CD4-positive, alpha-beta T cell treated with Interleukin-2 at 100 ng/mL for 4 hours (primary cell): ENCODE data around the gene LBR.
"Not testable (repeated sequence)": the region's sequence is repeated elsewhere in the genome, so short reads cannot be mapped to it uniquely, and the experiment has no call there.

Source experiments
- DNase-seq: peaks from one replicate; pipeline ENCODE4 v3.0.0-alpha.2; 2020; ENCODE audit warnings: low spot score

The LBR gene

DNA sequence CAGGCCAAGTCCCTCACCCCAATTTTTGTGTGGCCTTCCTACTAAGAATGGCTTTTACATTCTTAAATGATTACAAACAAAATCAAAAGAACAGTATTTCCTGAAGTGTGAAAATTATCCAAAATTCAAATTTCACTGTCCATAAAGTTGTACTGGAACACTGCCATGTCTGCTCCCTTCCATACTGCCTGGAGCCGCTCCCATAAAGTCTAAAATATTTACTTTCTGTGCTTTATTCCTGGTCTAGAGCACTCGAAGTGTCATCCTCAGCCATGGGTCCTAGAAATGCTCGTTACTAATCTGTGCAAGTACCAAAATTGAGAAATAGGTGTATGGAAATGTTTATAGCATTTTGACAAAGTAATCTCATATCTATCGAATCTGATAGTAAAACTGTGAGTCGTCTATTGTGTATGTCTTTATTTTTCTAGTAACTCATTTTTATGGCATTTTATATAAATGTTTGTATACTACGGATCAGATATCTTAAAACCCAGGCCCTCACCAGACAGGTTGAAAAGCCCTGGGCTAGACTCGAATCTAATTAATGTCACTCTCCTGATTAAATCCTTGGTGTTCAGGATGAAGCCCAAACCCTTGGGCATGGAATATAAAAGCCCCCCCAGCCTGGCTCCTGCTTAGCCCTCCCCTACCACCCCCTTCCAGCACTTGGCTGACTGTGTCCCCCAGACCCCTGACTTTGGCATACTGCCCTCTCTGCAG, 4.9 kb downstream of the LBR start:
- no peak for DNase-seq

- DNase-seq: no peak
Measured at GRCh38 chr1:225422031-225422605, 5.7 kb downstream of the LBR start.

DNA sequence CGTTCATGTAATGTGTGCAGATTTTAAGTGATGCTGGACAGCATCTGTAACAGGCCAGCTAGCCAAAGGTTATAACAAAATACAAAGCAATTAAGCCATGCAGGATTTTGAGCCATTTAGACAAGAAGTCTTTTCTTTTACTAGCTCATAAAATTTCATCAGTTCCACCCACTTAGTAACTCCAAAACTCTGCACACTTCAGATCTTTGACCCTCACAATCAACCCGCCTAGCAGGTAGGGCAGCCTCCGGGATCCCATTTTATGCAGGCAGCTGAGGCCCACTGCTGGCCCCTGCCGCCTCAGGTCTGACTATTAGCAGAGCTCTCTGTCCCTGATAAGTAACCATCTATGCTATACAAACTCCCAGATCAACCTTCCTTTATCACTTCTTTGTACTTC, 9.2 kb downstream of the LBR start:
- no peak for DNase-seq

GRCh38 chr1:225418059-225418458, 9.8 kb downstream of the LBR start:
- no peak for DNase-seq

GRCh38 chr1:225415967-225416745, 11.7 kb downstream of the LBR start:
- no peak for DNase-seq

- DNase-seq: no peak
Measured at GRCh38 chr1:225415307-225415706, 12.5 kb downstream of the LBR start.

DNA sequence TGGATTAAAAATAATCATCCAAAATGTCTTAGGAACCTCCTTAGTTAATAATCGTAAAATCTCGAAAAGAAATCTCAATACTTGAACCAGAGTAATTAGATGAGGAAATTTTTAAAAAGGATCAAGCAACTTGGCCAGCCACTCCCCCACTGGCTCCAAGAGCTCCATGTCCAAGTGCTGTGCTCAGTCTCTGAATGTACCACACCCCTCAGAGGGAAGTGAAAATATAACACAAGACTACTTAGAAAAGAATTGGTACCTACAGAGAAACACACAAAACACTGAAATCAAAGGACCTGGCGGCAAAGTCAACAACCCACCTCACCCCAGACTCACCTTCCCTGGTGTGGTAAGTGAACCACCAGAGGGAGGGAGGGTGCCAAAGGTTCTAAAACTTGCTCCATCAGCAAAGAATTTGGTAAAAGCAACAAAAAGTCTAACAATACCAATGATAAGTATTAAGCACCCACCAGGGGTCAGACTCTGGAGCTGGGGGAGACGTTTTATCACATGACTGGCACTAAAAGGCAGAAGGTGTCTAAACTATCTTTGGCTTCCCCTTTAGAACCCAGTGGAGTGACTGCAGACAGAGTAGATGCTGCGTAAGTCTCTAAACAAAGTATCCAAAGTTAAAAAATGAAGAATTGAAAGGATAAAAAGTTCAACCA, 14.0 kb downstream of the LBR start:
- DNase-seq: no peak

GRCh38 chr1:225412803-225413351, 15.0 kb downstream of the LBR start:
- no peak for DNase-seq

GRCh38 chr1:225412321-225412720, 15.5 kb downstream of the LBR start:
- no peak for DNase-seq

DNA sequence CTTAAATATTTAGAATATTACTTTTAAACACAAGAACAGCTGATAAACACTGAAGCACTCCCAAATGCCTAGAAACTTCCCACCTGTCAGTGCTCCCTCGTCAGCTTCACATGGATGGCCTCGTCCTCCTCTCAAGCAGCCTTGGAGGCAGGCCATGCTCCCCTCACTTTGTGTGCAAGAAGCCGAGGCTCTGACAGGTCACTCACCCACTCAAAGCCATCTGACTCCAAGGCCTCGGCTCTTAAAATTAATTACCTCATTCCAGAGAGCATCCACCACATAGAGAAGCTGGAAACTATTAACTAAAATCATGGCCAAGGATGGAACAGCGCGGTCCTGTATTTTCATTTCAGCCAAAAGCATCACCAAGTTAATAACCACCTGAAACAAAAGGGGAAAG, 17.8 kb downstream of the LBR start:
- DNase-seq: no peak

DNA sequence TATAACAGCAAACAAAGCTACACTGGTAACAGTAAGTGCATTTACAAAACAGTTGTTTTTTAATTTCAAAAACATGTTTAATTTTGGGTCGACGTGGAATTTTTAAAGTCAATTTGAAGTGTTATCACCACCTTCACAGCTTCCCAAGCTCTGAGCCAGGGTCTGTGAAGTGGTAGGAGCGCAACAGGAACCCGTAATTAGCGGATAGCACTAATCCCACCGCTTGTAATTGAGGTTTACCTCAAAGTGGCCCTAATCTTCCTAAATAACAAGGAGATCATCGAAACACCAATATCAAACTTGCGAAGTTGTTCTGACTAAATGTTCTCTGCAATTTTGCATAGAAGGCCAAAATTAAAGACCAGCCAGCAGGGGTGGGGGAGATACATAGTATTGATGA, 18.8 kb downstream of the LBR start:
- no peak for DNase-seq

GRCh38 chr1:225408249-225408648, 19.6 kb downstream of the LBR start:
- no peak for DNase-seq

DNA sequence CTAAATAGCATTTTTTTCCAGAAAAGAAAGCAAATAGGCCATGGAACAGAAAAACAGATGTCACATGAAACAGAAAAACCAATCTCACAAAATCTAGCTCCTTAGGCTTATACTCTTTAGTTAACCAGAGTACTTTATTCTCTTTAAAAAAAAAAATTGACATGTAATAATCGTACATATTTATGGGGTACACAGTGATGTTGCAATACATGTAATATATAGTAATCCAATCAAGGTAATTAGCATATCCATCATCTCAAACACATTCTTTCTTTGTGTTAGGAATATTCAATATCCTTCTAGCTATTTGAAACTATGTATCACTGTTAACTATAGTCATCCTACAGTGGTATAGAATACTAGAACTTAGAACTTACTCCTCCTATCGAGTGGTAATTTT, 20.1 kb downstream of the LBR start:
- no peak for DNase-seq

GRCh38 chr1:225406976-225407725, 20.7 kb downstream of the LBR start:
- no peak for DNase-seq

DNA sequence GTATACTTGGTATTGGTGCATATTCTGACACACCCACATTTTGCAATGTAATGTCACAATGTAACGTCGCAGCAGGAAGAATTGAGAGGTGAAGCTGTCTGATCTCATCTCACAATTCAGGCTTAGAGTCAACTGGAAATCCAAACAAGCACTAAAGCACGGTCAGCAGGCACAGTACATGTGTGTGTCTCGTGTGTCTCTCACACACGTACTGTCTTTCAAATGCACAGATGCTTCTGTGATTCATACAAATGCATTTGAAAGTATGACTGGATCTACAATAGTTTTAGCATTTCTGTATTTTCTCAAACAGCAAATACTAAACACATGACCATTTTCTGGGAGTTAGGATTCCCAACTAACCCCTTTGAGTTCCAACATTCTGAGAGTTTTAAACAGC, 26.9 kb downstream of the LBR start:
- no peak for DNase-seq

GRCh38 chr1:225396357-225396756, 31.5 kb downstream of the LBR start:
- DNase-seq: no peak

DNA sequence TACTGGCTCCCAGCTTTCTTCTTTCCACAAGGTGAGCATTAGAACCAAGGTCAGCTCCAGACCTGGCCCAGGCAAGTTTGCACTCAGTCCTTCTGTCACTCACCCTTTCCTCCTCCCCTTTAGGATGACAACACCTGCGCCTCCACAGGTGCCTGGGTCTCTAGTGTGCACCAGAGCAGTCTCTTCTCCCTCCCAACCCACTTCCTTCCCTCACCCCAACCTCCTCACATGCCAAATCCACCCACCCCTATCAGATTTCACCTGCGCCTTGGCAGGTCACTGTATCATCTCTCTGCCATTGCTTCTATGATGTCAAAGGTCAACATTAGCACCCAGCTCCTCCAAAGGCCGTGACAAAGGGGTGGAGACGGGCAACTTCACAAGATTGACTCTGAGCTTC, 38.0 kb downstream of the LBR start:
- no peak for DNase-seq

DNA sequence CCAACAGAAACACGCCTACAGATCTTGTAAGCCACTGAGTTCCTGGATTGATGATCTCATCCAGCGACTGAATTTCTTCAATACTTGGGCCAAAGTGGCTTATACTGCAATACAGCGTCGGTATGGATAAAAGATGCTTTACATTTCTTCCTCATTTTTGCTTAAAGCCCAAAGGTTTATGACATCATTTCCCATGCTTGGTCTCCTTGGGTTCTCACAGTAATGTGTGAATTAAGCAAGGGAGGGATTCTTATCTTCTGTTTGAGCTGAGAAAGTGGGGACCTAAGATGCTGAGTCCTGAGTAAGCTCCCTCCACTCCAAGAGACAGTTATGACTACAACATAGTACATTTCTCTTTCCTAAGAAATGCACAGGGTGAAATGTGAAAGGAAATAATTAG, 39.5 kb downstream of the LBR start:
- no peak for DNase-seq

GRCh38 chr1:225386860-225387259, 41.0 kb downstream of the LBR start:
- DNase-seq: not testable (repeated sequence)

GRCh38 chr1:225380691-225381090, 47.1 kb downstream of the LBR start:
- DNase-seq: no peak

GRCh38 chr1:225378880-225379279, 49.0 kb downstream of the LBR start:
- DNase-seq: no peak

GRCh38 chr1:225374996-225375395, 52.8 kb downstream of the LBR start:
- no peak for DNase-seq
